GM20000 (cell line): Measurements from ENCODE around the gene COL15A1.

Source experiments
- DNase-seq: peaks from one replicate; pipeline ENCODE4 v3.0.0; 2012; ENCODE audit warnings: low spot score
- TF ChIP-seq, protein P1 (sequence below): IDR thresholded peaks from 2 replicates; pipeline ENCODE4 v1.5.1; 2012; ENCODE audit warnings: mild to moderate bottlenecking, control low read depth; ENCODE audit errors: extremely low read depth, missing control alignments

Gene COL15A1

DNA sequence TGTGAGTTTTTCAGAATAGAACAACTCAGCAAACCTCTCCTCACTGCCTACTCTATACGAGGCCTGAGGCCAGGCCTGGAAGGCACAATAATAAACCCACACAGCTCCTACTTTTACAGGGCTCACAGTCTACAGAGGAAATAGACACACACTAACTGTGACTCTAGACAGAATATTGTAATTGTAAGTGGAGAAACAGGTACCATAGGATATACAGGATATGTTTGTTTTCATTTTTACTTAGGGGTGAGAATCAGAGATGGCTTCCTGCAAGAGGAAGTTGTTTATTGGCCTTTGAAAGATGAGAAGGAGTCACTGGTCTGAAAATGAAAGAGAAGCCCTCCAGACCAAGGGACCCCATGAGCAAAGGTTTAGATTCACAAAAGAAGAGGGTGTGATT, 125.4 kb downstream of the COL15A1 start:
- TF ChIP-seq, protein P1, sequence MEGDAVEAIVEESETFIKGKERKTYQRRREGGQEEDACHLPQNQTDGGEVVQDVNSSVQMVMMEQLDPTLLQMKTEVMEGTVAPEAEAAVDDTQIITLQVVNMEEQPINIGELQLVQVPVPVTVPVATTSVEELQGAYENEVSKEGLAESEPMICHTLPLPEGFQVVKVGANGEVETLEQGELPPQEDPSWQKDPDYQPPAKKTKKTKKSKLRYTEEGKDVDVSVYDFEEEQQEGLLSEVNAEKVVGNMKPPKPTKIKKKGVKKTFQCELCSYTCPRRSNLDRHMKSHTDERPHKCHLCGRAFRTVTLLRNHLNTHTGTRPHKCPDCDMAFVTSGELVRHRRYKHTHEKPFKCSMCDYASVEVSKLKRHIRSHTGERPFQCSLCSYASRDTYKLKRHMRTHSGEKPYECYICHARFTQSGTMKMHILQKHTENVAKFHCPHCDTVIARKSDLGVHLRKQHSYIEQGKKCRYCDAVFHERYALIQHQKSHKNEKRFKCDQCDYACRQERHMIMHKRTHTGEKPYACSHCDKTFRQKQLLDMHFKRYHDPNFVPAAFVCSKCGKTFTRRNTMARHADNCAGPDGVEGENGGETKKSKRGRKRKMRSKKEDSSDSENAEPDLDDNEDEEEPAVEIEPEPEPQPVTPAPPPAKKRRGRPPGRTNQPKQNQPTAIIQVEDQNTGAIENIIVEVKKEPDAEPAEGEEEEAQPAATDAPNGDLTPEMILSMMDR: no peak
- DNase-seq: no peak

DNA sequence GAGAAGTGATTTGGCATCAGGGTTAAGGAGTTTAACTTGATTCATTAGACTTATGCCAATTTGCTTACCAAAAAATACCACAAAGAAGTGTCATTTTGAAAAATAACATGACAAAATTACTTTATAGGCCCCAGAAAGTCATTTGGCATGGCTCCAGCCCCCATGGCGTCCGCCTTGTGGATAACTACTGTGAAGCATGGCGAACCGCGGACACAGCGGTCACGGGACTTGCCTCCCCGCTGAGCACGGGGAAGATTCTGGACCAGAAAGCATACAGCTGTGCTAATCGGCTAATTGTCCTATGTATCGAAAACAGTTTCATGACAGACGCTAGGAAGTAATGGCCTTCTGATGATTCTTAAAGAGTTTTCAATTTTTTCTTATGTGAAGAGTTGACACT, 125.8 kb downstream of the COL15A1 start:
- DNase-seq: no peak
- TF ChIP-seq, protein P1: no peak

DNA sequence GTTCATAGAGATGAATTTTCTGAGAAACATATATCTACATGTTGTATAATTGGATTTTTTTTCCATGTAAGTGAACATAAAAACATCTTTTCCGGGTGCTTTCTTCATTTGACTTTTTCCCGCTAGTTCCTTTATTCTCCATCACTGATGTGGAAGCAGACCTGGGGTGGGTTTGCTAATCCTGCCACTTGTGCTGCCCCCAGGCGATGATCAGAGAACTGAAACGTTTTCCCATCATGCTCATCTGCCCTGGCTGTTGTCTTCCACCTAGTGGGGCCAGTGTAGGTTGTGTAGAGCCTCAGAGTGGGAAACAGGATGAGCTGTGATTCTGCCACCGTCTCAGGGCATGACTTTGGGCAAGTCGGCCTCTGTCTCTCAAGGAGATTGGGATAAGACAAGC, 127.0 kb downstream of the COL15A1 start:
- DNase-seq: no peak
- TF ChIP-seq, protein P1: no peak

DNA sequence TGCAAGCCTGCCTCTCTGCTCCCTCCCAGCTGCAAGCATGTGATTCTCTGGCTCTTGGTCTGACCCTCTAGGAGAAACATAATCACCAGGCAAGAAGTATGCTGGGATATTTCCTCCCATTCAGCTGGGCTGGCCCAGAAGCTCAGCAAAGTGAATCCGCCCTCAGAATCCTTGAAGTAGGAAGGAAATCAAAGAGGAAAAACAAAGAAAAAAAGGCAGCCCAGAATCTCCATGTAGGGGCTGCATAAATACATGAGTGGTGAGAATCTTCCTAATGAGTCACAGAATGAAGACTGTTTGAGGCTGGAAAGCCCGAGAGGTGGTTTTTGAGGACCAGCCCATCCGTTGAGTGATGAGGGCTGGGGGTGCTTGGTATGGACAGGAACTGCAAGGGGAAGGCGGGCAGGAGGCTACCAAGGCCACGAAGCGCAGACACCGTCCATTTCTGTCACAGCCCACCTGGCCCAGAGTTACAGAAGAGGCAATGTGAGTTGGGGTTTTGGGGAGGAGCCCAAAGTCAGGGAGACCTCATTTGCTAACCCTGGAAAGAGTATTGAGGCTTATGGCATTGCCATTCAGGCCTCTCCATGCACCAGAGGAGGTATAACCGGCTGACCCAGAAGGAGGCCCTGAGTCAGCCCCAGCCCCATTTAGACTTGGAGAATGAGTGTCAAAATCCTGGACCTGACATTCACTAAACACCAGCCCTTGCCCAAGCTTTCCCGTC, 127.8 kb downstream of the COL15A1 start:
- DNase-seq: no peak
- TF ChIP-seq, protein P1: no peak

DNA sequence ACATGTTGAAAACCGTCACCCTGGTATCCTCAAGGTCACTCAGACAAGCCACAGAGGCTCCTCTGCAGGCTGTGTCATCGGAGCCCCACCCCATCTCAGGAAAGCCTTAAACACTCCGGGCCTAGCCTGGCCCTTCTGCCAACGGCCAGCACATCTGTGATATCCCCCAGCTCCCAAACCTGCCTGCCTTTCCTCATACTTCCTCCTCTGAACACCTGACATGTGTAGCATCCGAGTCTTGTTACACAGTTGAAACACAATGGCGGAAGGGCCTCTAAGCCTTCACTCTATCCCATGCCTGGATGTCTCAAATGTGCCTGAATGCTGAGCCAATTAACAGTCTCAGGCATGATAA, 128.3 kb downstream of the COL15A1 start:
- no peak for DNase-seq
- TF ChIP-seq, protein P1: no peak

DNA sequence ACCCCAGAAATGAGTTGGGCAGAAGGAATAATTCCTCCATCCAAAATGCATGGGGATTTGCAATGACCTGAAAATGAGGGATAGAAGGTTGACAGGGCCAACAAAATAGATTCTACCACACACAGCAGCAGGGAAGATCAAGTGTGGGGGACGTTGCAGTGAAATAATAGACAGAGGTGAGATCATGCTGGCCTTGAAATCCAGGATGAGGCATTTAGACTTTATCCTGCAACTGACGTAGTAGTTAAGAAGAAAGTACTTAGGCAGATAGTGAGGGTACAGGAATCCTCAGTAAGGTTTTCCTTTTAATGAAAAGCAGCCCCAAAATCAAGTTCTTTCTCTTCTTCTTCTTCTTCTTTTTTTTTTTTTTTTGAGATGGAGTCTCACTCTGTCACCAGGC, 129.6 kb downstream of the COL15A1 start:
- DNase-seq: no peak
- TF ChIP-seq, protein P1: no peak

- TF ChIP-seq, protein P1: no peak
- DNase-seq: no peak
Measured at GRCh38 chr9:99073985-99074901, 130.5 kb downstream of the COL15A1 start.
